ENCODE measurements around the gene AKAP9. TPM values are rescaled to one million over a fixed set of nuclear protein-coding genes. Genes with fewer than 3 reads are reported as not detected.
"Not testable (repeated sequence)": the region's sequence is repeated elsewhere in the genome, so short reads cannot be mapped to it uniquely, and the experiment has no call there.

The AKAP9 gene
- 127 TPM for polyA plus RNA-seq
- long read RNA-seq, donor 1, partial matches to known transcripts: 8 of 15 reads
- long read RNA-seq, donor 1, other reads (novel, unspliced or antisense): 5 of 15 reads
- long read RNA-seq, donor 2, partial matches to known transcripts: 49 of 52 reads
- long read RNA-seq, donor 2, other reads (novel, unspliced or antisense): 0 of 52 reads
- long read RNA-seq, donor 3, partial matches to known transcripts: 43 of 56 reads
- long read RNA-seq, donor 3, other reads (novel, unspliced or antisense): 9 of 56 reads
- long read RNA-seq, donor 4, partial matches to known transcripts: 0 of 1 reads
- long read RNA-seq, donor 4, other reads (novel, unspliced or antisense): 0 of 1 reads
- long read RNA-seq, donor 5, partial matches to known transcripts: 20 of 22 reads
- long read RNA-seq, donor 5, other reads (novel, unspliced or antisense): 0 of 22 reads
- long read RNA-seq, donor 6, partial matches to known transcripts: 57 of 67 reads
- long read RNA-seq, donor 6, other reads (novel, unspliced or antisense): 8 of 67 reads
- long read RNA-seq, donor 7, partial matches to known transcripts: 14 of 14 reads
- long read RNA-seq, donor 7, other reads (novel, unspliced or antisense): 0 of 14 reads
- long read RNA-seq, donor 8, partial matches to known transcripts: 80 of 97 reads
- long read RNA-seq, donor 8, other reads (novel, unspliced or antisense): 6 of 97 reads
- long read RNA-seq, donor 9, partial matches to known transcripts: 16 of 22 reads
- long read RNA-seq, donor 9, other reads (novel, unspliced or antisense): 0 of 22 reads
- long read RNA-seq, donor 10, partial matches to known transcripts: 302 of 311 reads
- long read RNA-seq, donor 10, other reads (novel, unspliced or antisense): 5 of 311 reads
- long read RNA-seq, donor 11, partial matches to known transcripts: 24 of 32 reads
- long read RNA-seq, donor 11, other reads (novel, unspliced or antisense): 5 of 32 reads

- H3K4me1 ChIP-seq (ENCODE audit: control insufficient read depth, insufficient read depth, low read length): no peaks in the 10 kb centered on the region
- H3K4me3 ChIP-seq (ENCODE audit: low read length): peak within 1 kb of the TSS; percentile 85
- H3K9me3 ChIP-seq (ENCODE audit: control insufficient read depth, low read depth, low read length): no peaks in the 10 kb centered on the region
- H3K27ac ChIP-seq (ENCODE audit: low read length): peak within 1 kb of the TSS; percentile 97
- H3K27me3 ChIP-seq (ENCODE audit: control insufficient read depth, insufficient read depth, low read length): no peaks in the 10 kb centered on the region
- no peaks in the 10 kb centered on the region for H3K36me3 ChIP-seq (ENCODE audit: control insufficient read depth, insufficient read depth, low read length)
- no CpG with 5 or more reads among the region's 59 CpGs for WGBS (ENCODE audit: insufficient coverage, low lambda C conversion rate)
- DNase-seq: peak; percentile 87 to 95
Observed at GRCh38 chr7:91940572-91941341, at the start of gene AKAP9. TSS of gene AKAP9 (plus strand) at chr7:91940862. CDS start at chr7:91941100, 238 bp downstream.

DNA sequence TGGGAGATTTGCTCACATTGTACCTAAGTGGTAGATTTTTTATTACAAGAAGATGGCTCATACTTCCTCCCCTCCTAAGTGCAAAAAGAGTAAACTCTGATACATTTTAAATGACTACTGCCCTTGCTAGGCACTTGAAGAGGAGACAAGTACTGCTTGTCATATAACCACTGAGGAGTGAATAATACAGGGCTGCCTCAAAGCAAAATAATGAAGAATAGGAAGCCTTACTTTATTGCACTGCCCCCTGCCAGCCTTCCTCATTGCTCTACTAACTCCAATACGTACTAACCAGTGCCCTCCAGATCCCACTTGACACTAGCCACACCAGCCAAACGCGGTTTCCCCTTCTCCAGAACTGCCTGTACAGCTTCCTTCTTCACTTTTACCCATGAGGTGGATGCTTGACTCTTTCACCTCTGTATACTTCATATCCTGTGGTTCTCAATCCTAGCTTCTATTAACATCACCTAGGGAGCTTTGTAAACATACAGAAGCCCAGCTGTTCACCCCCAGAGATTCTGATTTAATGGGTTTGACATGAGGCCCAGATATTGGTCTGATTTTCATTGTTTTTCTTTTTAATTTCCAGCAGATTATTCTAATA lies 48.5 kb upstream of the AKAP9 start:
- H3K27me3 ChIP-seq (ENCODE audit: control insufficient read depth, insufficient read depth, low read length): no peaks in the 10 kb centered on the region
- H3K9me3 ChIP-seq (ENCODE audit: control insufficient read depth, low read depth, low read length): peaks cover 19% of the 10 kb centered on the region
- DNase-seq: no peak
- no peaks in the 10 kb centered on the region for H3K4me1 ChIP-seq (ENCODE audit: control insufficient read depth, insufficient read depth, low read length)
- no peak overlapping the region for H3K4me3 ChIP-seq (ENCODE audit: low read length)
- no CpG with 5 or more reads among the region's 3 CpGs for WGBS (ENCODE audit: insufficient coverage, low lambda C conversion rate)
- H3K27ac ChIP-seq (ENCODE audit: low read length): no peak overlapping the region
- H3K36me3 ChIP-seq (ENCODE audit: control insufficient read depth, insufficient read depth, low read length): no peaks in the 10 kb centered on the region

DNA sequence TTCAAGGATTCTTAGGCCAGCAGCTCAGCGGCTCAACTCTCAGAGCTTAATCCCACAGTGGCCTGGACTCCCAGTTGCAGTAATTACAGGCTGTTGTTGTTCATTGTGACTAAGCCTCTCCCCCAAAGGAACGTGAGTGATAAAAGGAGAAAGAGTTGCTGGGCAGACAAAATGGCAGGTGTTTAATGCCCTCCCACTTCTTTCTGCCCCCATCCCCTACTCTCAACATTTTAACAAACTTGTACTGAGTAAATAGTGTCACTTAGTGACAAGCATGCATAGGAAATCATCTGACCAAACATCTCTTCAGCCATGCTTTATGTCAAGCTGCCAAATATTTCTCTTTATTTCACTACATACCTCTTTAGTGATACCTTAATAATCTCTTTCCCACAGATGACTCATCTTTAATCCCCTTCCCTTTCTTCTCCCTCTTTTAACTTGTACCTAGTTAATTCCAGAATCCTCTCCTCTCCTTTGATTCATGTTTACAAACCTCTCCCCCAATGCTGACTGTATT lies 47.8 kb upstream of the AKAP9 start:
- H3K9me3 ChIP-seq (ENCODE audit: control insufficient read depth, low read depth, low read length): peaks cover 12% of the 10 kb centered on the region
- H3K36me3 ChIP-seq (ENCODE audit: control insufficient read depth, insufficient read depth, low read length): no peaks in the 10 kb centered on the region
- no peaks in the 10 kb centered on the region for H3K4me1 ChIP-seq (ENCODE audit: control insufficient read depth, insufficient read depth, low read length)
- WGBS (ENCODE audit: insufficient coverage, low lambda C conversion rate): no CpG with 5 or more reads among the region's 2 CpGs
- no peak overlapping the region for H3K27ac ChIP-seq (ENCODE audit: low read length)
- DNase-seq: no peak
- no peak overlapping the region for H3K4me3 ChIP-seq (ENCODE audit: low read length)
- H3K27me3 ChIP-seq (ENCODE audit: control insufficient read depth, insufficient read depth, low read length): no peaks in the 10 kb centered on the region

DNA sequence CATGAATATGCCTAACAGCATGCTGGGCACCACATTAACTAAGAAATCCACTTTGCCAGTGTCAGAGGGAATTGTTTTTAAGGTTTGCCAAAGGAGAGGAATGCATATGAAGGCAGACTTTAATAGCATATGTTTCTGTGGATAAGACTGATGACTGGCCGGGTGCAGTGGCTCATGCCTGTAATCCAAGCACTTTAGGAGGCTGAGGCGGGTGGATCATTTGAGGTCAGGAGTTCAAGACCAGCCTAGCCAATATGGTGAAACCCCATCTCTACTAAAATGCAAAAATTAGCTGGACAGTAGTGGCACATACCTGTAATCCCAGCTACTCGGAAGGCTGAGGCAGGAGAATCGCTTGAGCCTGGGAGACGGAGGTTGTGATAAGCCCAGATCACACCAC lies 47.0 kb upstream of the AKAP9 start:
- DNase-seq; H3K4me1 ChIP-seq (ENCODE audit: control insufficient read depth, insufficient read depth, low read length); H3K27ac ChIP-seq (ENCODE audit: low read length); H3K36me3 ChIP-seq (ENCODE audit: control insufficient read depth, insufficient read depth, low read length); H3K9me3 ChIP-seq (ENCODE audit: control insufficient read depth, low read depth, low read length); H3K4me3 ChIP-seq (ENCODE audit: low read length); H3K27me3 ChIP-seq (ENCODE audit: control insufficient read depth, insufficient read depth, low read length): not testable (repeated sequence)
- WGBS (ENCODE audit: insufficient coverage, low lambda C conversion rate): 80% methylated on average over 1 of the region's 5 CpGs

DNA sequence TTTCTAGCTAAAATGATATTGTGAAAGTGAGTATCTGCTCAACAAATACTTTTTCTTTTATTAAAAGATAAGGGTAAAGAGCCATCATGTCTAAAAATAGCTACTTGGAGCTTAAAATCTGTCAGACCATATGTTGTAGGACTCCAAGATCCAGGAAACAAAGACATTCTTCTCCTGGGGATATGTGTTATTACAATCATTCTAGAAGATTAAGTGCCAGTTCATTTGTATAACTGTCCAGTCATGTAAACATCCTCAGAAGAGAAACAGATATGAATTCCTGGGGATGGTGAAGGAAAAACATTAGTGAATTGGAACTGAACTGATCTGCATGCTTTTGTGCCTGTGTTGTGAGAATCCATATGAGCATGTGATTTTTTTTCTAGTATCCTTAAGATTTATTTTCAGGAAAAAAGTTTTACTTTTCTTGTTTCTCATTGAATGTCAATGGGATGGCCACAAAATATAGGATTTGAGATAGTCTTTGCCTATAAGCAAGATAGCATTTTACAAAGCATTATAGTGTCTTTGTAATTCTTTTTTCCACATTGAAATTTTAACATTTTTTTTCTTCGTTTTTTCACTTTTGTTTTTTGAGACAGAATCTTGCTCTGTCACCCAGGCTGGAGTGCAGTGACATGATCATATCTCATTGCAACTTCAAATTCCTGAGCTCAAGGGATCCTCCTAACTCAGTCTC lies 45.7 kb upstream of the AKAP9 start:
- Histone ChIP-seq H3K9me3 (ENCODE audit: control insufficient read depth, low read depth, low read length) (no peaks in the 10 kb centered on the region), H3K27me3 (ENCODE audit: control insufficient read depth, insufficient read depth, low read length) (no peaks in the 10 kb centered on the region), H3K4me1 (ENCODE audit: control insufficient read depth, insufficient read depth, low read length) (no peaks in the 10 kb centered on the region), H3K36me3 (ENCODE audit: control insufficient read depth, insufficient read depth, low read length) (no peaks in the 10 kb centered on the region), H3K4me3 (ENCODE audit: low read length) (no peak overlapping the region), H3K27ac (ENCODE audit: low read length) (no peak overlapping the region)
- WGBS (ENCODE audit: insufficient coverage, low lambda C conversion rate): 86% methylated on average over 1 of the region's 1 CpG
- DNase-seq: no peak

DNA sequence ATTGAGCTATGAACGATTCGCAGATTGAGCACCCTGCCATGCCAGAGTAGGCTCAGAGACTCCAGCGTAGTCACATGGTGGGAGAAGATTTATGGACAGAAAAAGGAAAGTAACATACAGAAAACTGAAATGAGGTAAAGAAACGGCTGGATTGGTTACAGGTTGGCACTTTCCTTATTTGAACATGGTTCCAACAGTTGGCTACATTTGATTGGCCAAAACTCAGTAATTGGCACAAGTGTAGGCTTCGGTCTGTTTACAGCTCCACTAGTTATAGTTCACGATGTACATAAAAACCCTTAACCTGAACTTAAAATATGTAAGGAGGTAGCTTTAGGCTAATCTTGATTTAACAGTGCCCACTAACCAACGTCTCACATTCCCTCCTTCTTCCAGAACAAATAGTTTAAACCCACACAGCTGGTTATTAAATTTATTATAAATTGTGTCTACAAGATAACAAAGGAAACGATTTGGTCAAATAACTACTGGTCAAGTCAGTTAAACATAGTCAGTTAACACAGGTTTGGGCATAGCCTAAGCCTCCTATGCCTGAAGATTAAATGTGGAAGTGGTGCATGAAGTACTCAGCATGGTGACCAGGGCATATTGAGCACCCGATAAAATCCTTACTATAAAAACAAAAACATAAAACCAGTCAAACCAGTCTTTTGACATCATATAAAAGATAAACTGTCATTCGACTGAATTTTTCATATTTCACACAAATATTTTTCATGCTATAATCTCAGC lies 42.2 kb upstream of the AKAP9 start:
- H3K9me3 ChIP-seq (ENCODE audit: control insufficient read depth, low read depth, low read length): no peaks in the 10 kb centered on the region
- H3K27ac ChIP-seq (ENCODE audit: low read length): no peak overlapping the region
- no peaks in the 10 kb centered on the region for H3K36me3 ChIP-seq (ENCODE audit: control insufficient read depth, insufficient read depth, low read length)
- H3K4me3 ChIP-seq (ENCODE audit: low read length): no peak overlapping the region
- no peak for DNase-seq
- H3K27me3 ChIP-seq (ENCODE audit: control insufficient read depth, insufficient read depth, low read length): no peaks in the 10 kb centered on the region
- WGBS (ENCODE audit: insufficient coverage, low lambda C conversion rate): 82% methylated on average over 4 of the region's 10 CpGs
- no peaks in the 10 kb centered on the region for H3K4me1 ChIP-seq (ENCODE audit: control insufficient read depth, insufficient read depth, low read length)

GRCh38 chr7:91899563-91899962 lies 41.1 kb upstream of the AKAP9 start:
- H3K27me3 ChIP-seq (ENCODE audit: control insufficient read depth, insufficient read depth, low read length): no peaks in the 10 kb centered on the region
- H3K27ac ChIP-seq (ENCODE audit: low read length): no peak overlapping the region
- no CpG with 5 or more reads among the region's 1 CpG for WGBS (ENCODE audit: insufficient coverage, low lambda C conversion rate)
- H3K36me3 ChIP-seq (ENCODE audit: control insufficient read depth, insufficient read depth, low read length): no peaks in the 10 kb centered on the region
- H3K9me3 ChIP-seq (ENCODE audit: control insufficient read depth, low read depth, low read length): no peaks in the 10 kb centered on the region
- H3K4me3 ChIP-seq (ENCODE audit: low read length): no peak overlapping the region
- H3K4me1 ChIP-seq (ENCODE audit: control insufficient read depth, insufficient read depth, low read length): no peaks in the 10 kb centered on the region
- DNase-seq: no peak

- Histone ChIP-seq H3K36me3 (ENCODE audit: control insufficient read depth, insufficient read depth, low read length) (no peaks in the 10 kb centered on the region), H3K27ac (ENCODE audit: low read length) (no peak overlapping the region), H3K27me3 (ENCODE audit: control insufficient read depth, insufficient read depth, low read length) (no peaks in the 10 kb centered on the region), H3K9me3 (ENCODE audit: control insufficient read depth, low read depth, low read length) (no peaks in the 10 kb centered on the region), H3K4me1 (ENCODE audit: control insufficient read depth, insufficient read depth, low read length) (no peaks in the 10 kb centered on the region), H3K4me3 (ENCODE audit: low read length) (no peak overlapping the region)
- no peak for DNase-seq
- WGBS (ENCODE audit: insufficient coverage, low lambda C conversion rate): 100% methylated on average over 1 of the region's 1 CpG
Observed at GRCh38 chr7:91910171-91910570, 30.5 kb upstream of the AKAP9 start.

GRCh38 chr7:91911121-91911520 lies 29.5 kb upstream of the AKAP9 start:
- Histone ChIP-seq H3K4me1 (ENCODE audit: control insufficient read depth, insufficient read depth, low read length) (no peaks in the 10 kb centered on the region), H3K9me3 (ENCODE audit: control insufficient read depth, low read depth, low read length) (no peaks in the 10 kb centered on the region), H3K36me3 (ENCODE audit: control insufficient read depth, insufficient read depth, low read length) (no peaks in the 10 kb centered on the region), H3K27me3 (ENCODE audit: control insufficient read depth, insufficient read depth, low read length) (no peaks in the 10 kb centered on the region), H3K27ac (ENCODE audit: low read length) (no peak overlapping the region), H3K4me3 (ENCODE audit: low read length) (no peak overlapping the region)
- no peak for DNase-seq
- WGBS (ENCODE audit: insufficient coverage, low lambda C conversion rate): 94% methylated on average over 3 of the region's 4 CpGs

All from large intestine (tissue), 12 donors.